Activated naive CD4-positive, alpha-beta T cell treated with anti-CD3 and anti-CD28 coated beads, Interleukin-2, amount 10 ng/mL, durations not matched to agents 5 hours and 36 hours (primary cell): Measurements from ENCODE around the gene CYBC1. TPM values are rescaled to one million over a fixed set of nuclear protein-coding genes. Genes with fewer than 3 reads are reported as not detected.

Experiments
- total RNA-seq, 2 experiments: library from RNA; stranded (reverse); gene quantifications; one replicate each; pipeline ENCODE4 v1.2.3, GENCODE V29; 2021

CYBC1 gene
- total RNA-seq: 100 to 1,000 TPM; 242 to 271 TPM

DNA sequence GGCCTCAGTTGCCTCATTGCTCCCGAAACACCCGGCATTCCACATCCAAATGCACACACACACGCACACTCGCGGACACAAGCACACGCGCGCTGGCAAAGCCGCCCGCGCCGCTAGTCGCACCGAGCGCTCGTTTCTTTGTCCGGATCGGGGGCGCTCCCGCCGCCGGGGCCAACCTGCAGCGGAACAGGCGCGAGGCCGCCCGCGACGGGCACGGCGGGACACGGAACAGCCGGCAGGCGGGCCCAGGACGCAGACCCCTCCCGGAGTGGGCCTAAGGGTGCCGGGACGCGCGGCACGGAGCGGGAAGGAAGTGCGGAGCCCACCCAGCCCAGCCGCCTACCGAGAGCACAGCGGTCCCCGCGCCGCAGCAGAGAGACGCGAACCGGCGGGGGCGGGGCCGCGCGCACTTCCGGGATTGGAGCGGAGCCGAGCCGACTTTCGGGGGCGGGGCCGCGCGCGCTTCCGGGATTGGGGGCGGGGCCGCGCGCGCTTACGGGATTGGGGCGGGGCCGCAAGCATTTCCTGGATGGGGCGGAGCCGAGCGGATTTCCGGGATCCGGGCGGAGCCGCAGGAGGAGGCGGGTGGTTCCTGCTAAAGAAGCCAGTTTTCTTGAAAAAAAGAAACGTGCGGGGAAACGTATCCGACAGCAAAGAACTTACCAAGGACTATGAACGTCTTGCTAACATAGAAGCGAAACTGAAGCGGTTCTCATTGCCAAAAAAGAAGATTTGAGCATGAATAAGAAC is at the start of gene CYBC1:
CYBC1 (minus strand) TSS at position 396 of the 750 bp plus-strand sequence. CDS start 1,498 bp downstream, outside the sequence.

DNA sequence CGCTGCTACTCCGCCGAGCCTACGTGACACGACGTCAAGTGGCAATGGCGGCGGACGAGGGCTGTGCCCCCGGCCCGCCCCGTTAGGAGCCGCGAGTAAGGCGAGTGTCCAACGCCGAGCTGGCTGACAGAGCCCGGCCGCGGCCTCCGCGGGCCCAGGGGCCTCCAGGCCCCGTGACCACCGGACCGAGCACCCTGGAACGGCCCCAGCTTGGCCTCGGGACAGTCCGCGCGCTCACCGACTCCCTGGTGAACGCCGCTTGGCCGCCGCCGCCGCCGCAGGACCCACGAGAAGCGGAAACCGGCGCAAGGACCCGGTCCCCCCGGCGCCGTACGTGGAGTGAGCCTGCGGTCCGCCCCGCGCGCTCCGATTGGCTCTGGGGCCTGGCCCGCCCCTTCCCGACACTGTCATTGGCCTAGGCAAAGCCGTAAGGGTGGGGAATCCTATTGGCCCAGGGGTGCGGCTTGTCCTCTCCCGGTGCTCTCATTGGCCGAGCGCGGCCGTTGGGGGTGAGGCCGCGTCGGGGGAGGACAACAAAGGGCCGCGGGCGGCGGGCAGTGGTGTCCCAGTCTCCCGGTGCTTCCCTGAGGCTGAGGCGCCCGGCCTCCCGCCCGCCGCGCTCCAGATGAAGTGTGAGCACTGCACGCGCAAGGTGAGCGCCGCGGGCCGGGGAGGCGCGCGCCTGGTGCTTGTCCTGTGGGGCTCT is 7.8 kb upstream of the CYBC1 start, which contains the start of gene NARF:
NARF (plus strand) TSS at position 563 of the 706 bp plus-strand sequence; CDS start at position 626, 63 bp downstream.

GRCh38 chr17:82418001-82418986 is 32.3 kb downstream of the CYBC1 start, which contains the start of the genes HEXD and OGFOD3:
HEXD (plus strand) TSS chr17:82418347; CDS start chr17:82419800, 1,453 bp downstream.
OGFOD3 (minus strand) TSS chr17:82418586; CDS start chr17:82418485, 101 bp downstream.

Other genes starting within 250 kb of the CYBC1 start
- gene CCDC57, start 237.9 kb downstream of the CYBC1 start, total RNA-seq: 10 to 100 TPM; 67.7 to 72.9 TPM
- gene SLC16A3, start 221.7 kb downstream of the CYBC1 start, total RNA-seq: 100 to 1,000 TPM; 156 to 157 TPM
- gene CSNK1D, start 177.1 kb downstream of the CYBC1 start, total RNA-seq: 100 to 1,000 TPM; 116 to 121 TPM
- 100 to 1,000 TPM; 238 to 240 TPM for gene CD7, start 133.1 kb downstream of the CYBC1 start, total RNA-seq
- 1 to 10 TPM; 5.7 to 6.7 TPM for gene SECTM1, start 117.0 kb downstream of the CYBC1 start, total RNA-seq
- not detected for gene TEX19, start 91.5 kb downstream of the CYBC1 start, total RNA-seq
- gene UTS2R, start 79.0 kb downstream of the CYBC1 start, total RNA-seq: under 1 TPM in 1 of 2 experiments, not detected in 1; 0.20 TPM
- 10 to 100 TPM; 60.7 to 65.6 TPM for gene HEXD, start 32.4 kb downstream of the CYBC1 start, total RNA-seq
- 10 to 100 TPM; 24.5 to 25.6 TPM for gene OGFOD3, start 32.2 kb downstream of the CYBC1 start, total RNA-seq
- gene NARF, start 8.0 kb upstream of the CYBC1 start, total RNA-seq: 100 to 1,000 TPM; 131 to 136 TPM
- 10 to 100 TPM; 50.9 to 51.6 TPM for gene FOXK2, start 69.0 kb upstream of the CYBC1 start, total RNA-seq
- gene WDR45B, start 197.7 kb upstream of the CYBC1 start, total RNA-seq: 10 to 100 TPM; 37.5 to 37.8 TPM
- 1 to 10 TPM; 2.0 to 2.6 TPM for gene RAB40B, start 247.9 kb upstream of the CYBC1 start, total RNA-seq